H9 (cell line): ENCODE results near the gene TMOD4. TPM values are rescaled to one million over a fixed set of nuclear protein-coding genes. Genes with fewer than 3 reads are reported as not detected.

ENCODE experiments used
- DNase-seq: peaks from one replicate; pipeline ENCODE4 v3.0.0-alpha.2; 2017
- H2AFZ ChIP-seq: one replicate; pipeline ENCODE4 v1.6.1; 2013; ENCODE audit warnings: mild to moderate bottlenecking, low read length, control low read depth, moderate library complexity
- H2AK5ac ChIP-seq: 2 replicates; pipeline ENCODE4 v1.6.1; 2013; ENCODE audit warnings: low read length, control low read depth, mixed read lengths; ENCODE audit not compliant: insufficient read length
- H2BK120ac ChIP-seq: one replicate; pipeline ENCODE4 v1.6.1; 2013; ENCODE audit warnings: low read depth, mild to moderate bottlenecking, low read length, control low read depth, inconsistent platforms; ENCODE audit not compliant: poor library complexity, severe bottlenecking
- H2BK12ac ChIP-seq: 2 replicates; pipeline ENCODE4 v1.6.1; 2013; ENCODE audit warnings: low read length, control low read depth, mixed read lengths, low read depth; ENCODE audit not compliant: insufficient read length
- H2BK15ac ChIP-seq: 2 replicates; pipeline ENCODE4 v1.6.1; 2013; ENCODE audit warnings: low read depth, low read length, control low read depth
- H2BK20ac ChIP-seq: one replicate; pipeline ENCODE4 v1.6.1; 2013; ENCODE audit warnings: low read depth, mild to moderate bottlenecking, low read length, control low read depth, inconsistent platforms; ENCODE audit not compliant: poor library complexity, severe bottlenecking
- H2BK5ac ChIP-seq: 2 replicates; pipeline ENCODE4 v1.6.1; 2013; ENCODE audit warnings: low read length, control low read depth, mixed read lengths; ENCODE audit not compliant: insufficient read length
- H3K14ac ChIP-seq: 2 replicates; pipeline ENCODE4 v1.6.1; 2013; ENCODE audit warnings: low read length, control low read depth; ENCODE audit not compliant: insufficient read depth
- H3K18ac ChIP-seq: 2 replicates; pipeline ENCODE4 v1.6.1; 2013; ENCODE audit warnings: low read depth, mild to moderate bottlenecking, mixed read lengths, low read length, control low read depth; ENCODE audit not compliant: insufficient read length
- H3K23ac ChIP-seq: 2 replicates; pipeline ENCODE4 v1.6.1; 2013; ENCODE audit warnings: low read length, control low read depth, mixed read lengths, low read depth; ENCODE audit not compliant: insufficient read length
- H3K23me2 ChIP-seq: 2 replicates; pipeline ENCODE4 v1.6.1; 2013; ENCODE audit warnings: low read depth, mild to moderate bottlenecking, mixed read lengths, low read length, control low read depth; ENCODE audit not compliant: insufficient read length, poor library complexity, severe bottlenecking
- H3K27ac ChIP-seq: 2 replicates; pipeline ENCODE4 v1.5.1; 2013; ENCODE audit warnings: low read length, control low read depth, mixed read lengths, low read depth; ENCODE audit not compliant: insufficient read length
- H3K27me3 ChIP-seq: 2 replicates; pipeline ENCODE4 v1.6.1; 2013; ENCODE audit warnings: low read length, control low read depth, inconsistent platforms; ENCODE audit not compliant: insufficient read depth
- H3K4ac ChIP-seq: 2 replicates; pipeline ENCODE4 v1.6.1; 2013; ENCODE audit warnings: low read depth, mild to moderate bottlenecking, control low read depth, inconsistent platforms, low read length, moderate library complexity
- H3K4me1 ChIP-seq: 2 replicates; pipeline ENCODE4 v1.6.1; 2013; ENCODE audit warnings: low read length, control low read depth, inconsistent platforms; ENCODE audit not compliant: insufficient read depth
- H3K4me2 ChIP-seq: 2 replicates; pipeline ENCODE4 v1.6.1; 2013; ENCODE audit warnings: low read length, control low read depth, mixed read lengths; ENCODE audit not compliant: insufficient read length, insufficient read depth
- H3K56ac ChIP-seq: 2 replicates; pipeline ENCODE4 v1.6.1; 2013; ENCODE audit warnings: low read depth, mild to moderate bottlenecking, mixed read lengths, low read length, control low read depth; ENCODE audit not compliant: insufficient read length
- H3K79me1 ChIP-seq: 2 replicates; pipeline ENCODE4 v1.6.1; 2013; ENCODE audit warnings: low read depth, mild to moderate bottlenecking, moderate library complexity, low read length, control low read depth, inconsistent platforms; ENCODE audit not compliant: insufficient read depth, poor library complexity, severe bottlenecking
- H3K79me2 ChIP-seq: 2 replicates; pipeline ENCODE4 v1.6.1; 2013; ENCODE audit warnings: low read length, control low read depth, inconsistent platforms; ENCODE audit not compliant: insufficient read depth
- H3K9ac ChIP-seq: 2 replicates; pipeline ENCODE4 v1.6.1; 2013; ENCODE audit warnings: low read length, control low read depth, mixed read lengths; ENCODE audit not compliant: insufficient read length; ENCODE audit errors: extremely low read depth
- H3K9me3 ChIP-seq: one replicate; pipeline ENCODE4 v1.6.1; 2013; ENCODE audit warnings: low read depth, low read length, inconsistent platforms; ENCODE audit not compliant: control insufficient read depth
- H3T11ph ChIP-seq: one replicate; pipeline ENCODE4 v1.6.1; 2013; ENCODE audit warnings: mild to moderate bottlenecking, low read length, control low read depth, inconsistent platforms
- H4K20me1 ChIP-seq: one replicate; pipeline ENCODE4 v1.6.1; 2013; ENCODE audit not compliant: control insufficient read depth, insufficient read length, insufficient read depth
- H4K5ac ChIP-seq: 2 replicates; pipeline ENCODE4 v1.6.1; 2013; ENCODE audit warnings: low read depth, mild to moderate bottlenecking, mixed read lengths, low read length, control low read depth; ENCODE audit not compliant: insufficient read length
- H4K8ac ChIP-seq: replicated peaks from 2 replicates; pipeline ENCODE4 v1.6.1; 2013; ENCODE audit warnings: low read length, control low read depth, mixed read lengths, low read depth; ENCODE audit not compliant: insufficient read length
- H4K91ac ChIP-seq: 2 replicates; pipeline ENCODE4 v1.6.1; 2013; ENCODE audit warnings: low read depth, mild to moderate bottlenecking, moderate library complexity, mixed read lengths, low read length, control low read depth; ENCODE audit not compliant: insufficient read length
- H3K27ac Mint-ChIP-seq, 3 experiments: 2 replicates in 2 of 3; 3 replicates in 1 of 3; pipeline ENCODE4 v1.8.0; 2020 to 2021; ENCODE audit warnings: mixed read lengths in 3 of 3, mild to moderate bottlenecking in 1 of 3, moderate library complexity in 1 of 3
- H3K27me3 Mint-ChIP-seq: 2 replicates; pipeline ENCODE4 v1.8.0; 2021; ENCODE audit warnings: low read depth, mild to moderate bottlenecking, moderate library complexity, mixed read lengths
- H3K36me3 Mint-ChIP-seq, 3 experiments: 2 replicates in 2 of 3; 3 replicates in 1 of 3; pipeline ENCODE4 v1.8.0; 2020 to 2021; ENCODE audit warnings: low read depth in 3 of 3, mixed read lengths in 3 of 3; ENCODE audit not compliant: insufficient read depth in 1 of 3
- H3K4me1 Mint-ChIP-seq, 2 experiments: 2 replicates each; pipeline ENCODE4 v1.8.0; 2020; ENCODE audit warnings: mixed read lengths in 2 of 2
- H3K4me3 Mint-ChIP-seq, 2 experiments: 2 replicates in 1 of 2; 3 replicates in 1 of 2; pipeline ENCODE4 v1.8.0; 2020 to 2021; ENCODE audit warnings: mild to moderate bottlenecking in 2 of 2, mixed read lengths in 2 of 2, moderate library complexity in 1 of 2
- H3K9me3 Mint-ChIP-seq, 2 experiments: 2 replicates in 1 of 2; 3 replicates in 1 of 2; pipeline ENCODE4 v1.8.0; 2020; ENCODE audit warnings: mild to moderate bottlenecking in 2 of 2, mixed read lengths in 2 of 2, moderate library complexity in 1 of 2
- WGBS: extraction: QIAGEN DNeasy Blood & Tissue Kit; methylation state at CpG from one replicate; pipeline ENCODE4 v1.1.7; 2013; ENCODE audit warnings: missing lambda C conversion rate, low lambda C conversion rate, mixed read lengths; ENCODE audit not compliant: insufficient read length; ENCODE audit errors: extremely low coverage; 5-methylcytosine and 5-hydroxymethylcytosine counted together
- total RNA-seq: library from RNA; stranded (reverse); gene quantifications from 2 replicates; pipeline ENCODE4 v1.2.1, GENCODE V29; 2021
- TF ChIP-seq, protein P1 (sequence below): fragments of 200-600 bp; sonication (generic); conservative IDR thresholded peaks from 3 replicates; pipeline ENCODE4 v1.8.0; 2021; ENCODE audit warnings: antibody characterized with exemption, mild to moderate bottlenecking

TMOD4 gene
- total RNA-seq, 1 experiment from 2014 or later = 0.42 TPM

- no peak overlapping the region for H2BK120ac ChIP-seq
- H3K4me3 Mint-ChIP-seq = no peak overlapping the region
- peaks cover 43 to 68% (median 63%) of the 10 kb centered on the region in 3 experiments for H3K36me3 Mint-ChIP-seq
These were observed 8.4 kb upstream of the TMOD4 start for GRCh38 chr1:151184211-151184610.

More at GRCh38 chr1:151184211-151184610, 8.4 kb upstream of the TMOD4 start:
- Mint-ChIP-seq H3K27ac (no peak overlapping the region), H3K9me3 (no peaks in the 10 kb centered on the region), H3K4me1 (peaks cover 6 to 10% of the 10 kb centered on the region in 2 experiments), H3K27me3 (no peaks in the 10 kb centered on the region)
- no peak overlapping the region for H3K23ac ChIP-seq
- H3K4ac ChIP-seq = no peak overlapping the region
- no peaks in the 10 kb centered on the region for H3K27me3 ChIP-seq
- H2BK20ac ChIP-seq = no peak overlapping the region
- H2AFZ ChIP-seq = no peak overlapping the region
- no peak overlapping the region for H2BK15ac ChIP-seq
- no CpG with 5 or more reads among the region's 10 CpGs for WGBS
- H3K27ac ChIP-seq = no peak overlapping the region
- no peak overlapping the region for H2BK12ac ChIP-seq
- no peaks in the 10 kb centered on the region for H3K79me1 ChIP-seq
- DNase-seq = no peak
- no peak overlapping the region for H3K4me2 ChIP-seq
- H2BK5ac ChIP-seq = no peak overlapping the region
- no peak overlapping the region for H3K18ac ChIP-seq
- no peak overlapping the region for H3K9ac ChIP-seq
- H3K79me2 ChIP-seq = peaks cover 8% of the 10 kb centered on the region; the same call in 1 of the 2 replicates
- H3K4me1 ChIP-seq = no peaks in the 10 kb centered on the region
- no peaks in the 10 kb centered on the region for H4K20me1 ChIP-seq
- H4K91ac ChIP-seq = no peak overlapping the region
- no peak overlapping the region for H2AK5ac ChIP-seq
- TF ChIP-seq, protein P1, sequence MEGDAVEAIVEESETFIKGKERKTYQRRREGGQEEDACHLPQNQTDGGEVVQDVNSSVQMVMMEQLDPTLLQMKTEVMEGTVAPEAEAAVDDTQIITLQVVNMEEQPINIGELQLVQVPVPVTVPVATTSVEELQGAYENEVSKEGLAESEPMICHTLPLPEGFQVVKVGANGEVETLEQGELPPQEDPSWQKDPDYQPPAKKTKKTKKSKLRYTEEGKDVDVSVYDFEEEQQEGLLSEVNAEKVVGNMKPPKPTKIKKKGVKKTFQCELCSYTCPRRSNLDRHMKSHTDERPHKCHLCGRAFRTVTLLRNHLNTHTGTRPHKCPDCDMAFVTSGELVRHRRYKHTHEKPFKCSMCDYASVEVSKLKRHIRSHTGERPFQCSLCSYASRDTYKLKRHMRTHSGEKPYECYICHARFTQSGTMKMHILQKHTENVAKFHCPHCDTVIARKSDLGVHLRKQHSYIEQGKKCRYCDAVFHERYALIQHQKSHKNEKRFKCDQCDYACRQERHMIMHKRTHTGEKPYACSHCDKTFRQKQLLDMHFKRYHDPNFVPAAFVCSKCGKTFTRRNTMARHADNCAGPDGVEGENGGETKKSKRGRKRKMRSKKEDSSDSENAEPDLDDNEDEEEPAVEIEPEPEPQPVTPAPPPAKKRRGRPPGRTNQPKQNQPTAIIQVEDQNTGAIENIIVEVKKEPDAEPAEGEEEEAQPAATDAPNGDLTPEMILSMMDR = no peak
- no peaks in the 10 kb centered on the region for H3K23me2 ChIP-seq
- H3K14ac ChIP-seq = no peak overlapping the region
- H3T11ph ChIP-seq = no peak overlapping the region
- no peak overlapping the region for H4K8ac ChIP-seq
- H3K9me3 ChIP-seq = no peaks in the 10 kb centered on the region
- no peak overlapping the region for H3K56ac ChIP-seq
- H4K5ac ChIP-seq = no peak overlapping the region
